Astrocyte (in vitro differentiated cells and primary cell): ENCODE measurements around the gene RASD1.
"Not testable (repeated sequence)": the region's sequence is repeated elsewhere in the genome, so short reads cannot be mapped to it uniquely, and the experiment has no call there.

Source experiments
- CTCF ChIP-seq: IDR thresholded peaks from 2 replicates; pipeline ENCODE4 v1.5.1; 2011; ENCODE audit warnings: low read depth, mild to moderate bottlenecking, inconsistent platforms, low read length, moderate library complexity; ENCODE audit not compliant: insufficient read depth
- EZH2 ChIP-seq: IDR thresholded peaks from 2 replicates; pipeline ENCODE4 v1.6.1; 2012; ENCODE audit warnings: mild to moderate bottlenecking, low read length, inconsistent platforms; ENCODE audit not compliant: insufficient read depth

GRCh38 chr17:17486416-17486815 is 9.8 kb downstream of the RASD1 start:
- TF ChIP-seq CTCF, EZH2: not testable (repeated sequence)
